ENCODE data around the gene ACAD8.

- no peak for TF ChIP-seq POLR2A (IDR thresholded peaks at IDR 0.05)
- TF ChIP-seq, protein P1, sequence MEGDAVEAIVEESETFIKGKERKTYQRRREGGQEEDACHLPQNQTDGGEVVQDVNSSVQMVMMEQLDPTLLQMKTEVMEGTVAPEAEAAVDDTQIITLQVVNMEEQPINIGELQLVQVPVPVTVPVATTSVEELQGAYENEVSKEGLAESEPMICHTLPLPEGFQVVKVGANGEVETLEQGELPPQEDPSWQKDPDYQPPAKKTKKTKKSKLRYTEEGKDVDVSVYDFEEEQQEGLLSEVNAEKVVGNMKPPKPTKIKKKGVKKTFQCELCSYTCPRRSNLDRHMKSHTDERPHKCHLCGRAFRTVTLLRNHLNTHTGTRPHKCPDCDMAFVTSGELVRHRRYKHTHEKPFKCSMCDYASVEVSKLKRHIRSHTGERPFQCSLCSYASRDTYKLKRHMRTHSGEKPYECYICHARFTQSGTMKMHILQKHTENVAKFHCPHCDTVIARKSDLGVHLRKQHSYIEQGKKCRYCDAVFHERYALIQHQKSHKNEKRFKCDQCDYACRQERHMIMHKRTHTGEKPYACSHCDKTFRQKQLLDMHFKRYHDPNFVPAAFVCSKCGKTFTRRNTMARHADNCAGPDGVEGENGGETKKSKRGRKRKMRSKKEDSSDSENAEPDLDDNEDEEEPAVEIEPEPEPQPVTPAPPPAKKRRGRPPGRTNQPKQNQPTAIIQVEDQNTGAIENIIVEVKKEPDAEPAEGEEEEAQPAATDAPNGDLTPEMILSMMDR (IDR thresholded peaks at IDR 0.05) = no peak
- TF ChIP-seq POLR2AphosphoS5 (IDR thresholded peaks at IDR 0.05) = no peak
- no peak for TF ChIP-seq EP300 (IDR thresholded peaks at IDR 0.05)
Measured at GRCh38 chr11:134235399-134235798, 18.0 kb upstream of the ACAD8 start.

All from upper lobe of left lung (tissue), 4 donors.